ENCODE results near the gene MAN1A2. TPM values are rescaled to one million over a fixed set of nuclear protein-coding genes. Genes with fewer than 3 reads are reported as not detected.
"Not testable (repeated sequence)": the region's sequence is repeated elsewhere in the genome, so short reads cannot be mapped to it uniquely, and the experiment has no call there.

Gene MAN1A2
- total RNA-seq: 11.9 and 23.1 TPM in 2 replicates

- TF ChIP-seq CTCF (conservative IDR thresholded peaks at IDR 0.05; ENCODE audit: low read depth, low read length): no peak
- H3K4me3 ChIP-seq (ENCODE audit: low read depth, low read length): peak within 1 kb of the TSS; percentile 72
- DNase-seq (ENCODE audit: low read depth): no peak
These were observed at the start of gene MAN1A2 for GRCh38 chr1:117367046-117368025. Gene MAN1A2 (plus strand): TSS chr1:117367449. CDS start chr1:117368184, 735 bp downstream.

- no peak for TF ChIP-seq CTCF (conservative IDR thresholded peaks at IDR 0.05; ENCODE audit: low read depth, low read length)
- DNase-seq (ENCODE audit: low read depth): no peak
- no peak overlapping the region for H3K4me3 ChIP-seq (ENCODE audit: low read depth, low read length)
These were observed 49.2 kb upstream of the MAN1A2 start for GRCh38 chr1:117318011-117318410.

- H3K4me3 ChIP-seq (ENCODE audit: low read depth, low read length): no peak overlapping the region
- no peak for DNase-seq (ENCODE audit: low read depth)
- no peak for TF ChIP-seq CTCF (conservative IDR thresholded peaks at IDR 0.05; ENCODE audit: low read depth, low read length)
These were observed 48.8 kb upstream of the MAN1A2 start for GRCh38 chr1:117318426-117318825.

- TF ChIP-seq CTCF (conservative IDR thresholded peaks at IDR 0.05; ENCODE audit: low read depth, low read length): no peak
- H3K4me3 ChIP-seq (ENCODE audit: low read depth, low read length): no peak overlapping the region
- DNase-seq (ENCODE audit: low read depth): no peak
These were observed 46.7 kb upstream of the MAN1A2 start for GRCh38 chr1:117320515-117320914.

GRCh38 chr1:117321680-117322609 lies 45.3 kb upstream of the MAN1A2 start:
- no peak for TF ChIP-seq CTCF (conservative IDR thresholded peaks at IDR 0.05; ENCODE audit: low read depth, low read length)
- no peak for DNase-seq (ENCODE audit: low read depth)

GRCh38 chr1:117324357-117324756 lies 42.9 kb upstream of the MAN1A2 start:
- DNase-seq (ENCODE audit: low read depth): no peak
- no peak overlapping the region for H3K4me3 ChIP-seq (ENCODE audit: low read depth, low read length)
- TF ChIP-seq CTCF (conservative IDR thresholded peaks at IDR 0.05; ENCODE audit: low read depth, low read length): no peak

More at GRCh38 chr1:117321680-117322609, 45.3 kb upstream of the MAN1A2 start:
- H3K4me3 ChIP-seq (ENCODE audit: low read depth, low read length): no peak overlapping the region

- DNase-seq (ENCODE audit: low read depth): not testable (repeated sequence)
These were observed 41.2 kb upstream of the MAN1A2 start for GRCh38 chr1:117326035-117326434.

More at GRCh38 chr1:117326035-117326434, 41.2 kb upstream of the MAN1A2 start:
- not testable (repeated sequence) for H3K4me3 ChIP-seq (ENCODE audit: low read depth, low read length)
